Fibroblast of pulmonary artery (primary cell): ENCODE measurements around the gene OAF.

ENCODE experiments used
- DNase-seq: peaks from one replicate; pipeline ENCODE4 v3.0.0-alpha.2; 2010; ENCODE audit warnings: low read depth
- H3K4me3 ChIP-seq: replicated peaks from 2 replicates; pipeline ENCODE4 v1.5.1; 2011; ENCODE audit warnings: low read depth, mild to moderate bottlenecking, control low read depth, low read length, moderate library complexity
- CTCF ChIP-seq: IDR thresholded peaks from 2 replicates; pipeline ENCODE4 v1.5.1; 2011; ENCODE audit warnings: mild to moderate bottlenecking, control low read depth, low read length, inconsistent platforms; ENCODE audit errors: missing control alignments

OAF gene

DNA sequence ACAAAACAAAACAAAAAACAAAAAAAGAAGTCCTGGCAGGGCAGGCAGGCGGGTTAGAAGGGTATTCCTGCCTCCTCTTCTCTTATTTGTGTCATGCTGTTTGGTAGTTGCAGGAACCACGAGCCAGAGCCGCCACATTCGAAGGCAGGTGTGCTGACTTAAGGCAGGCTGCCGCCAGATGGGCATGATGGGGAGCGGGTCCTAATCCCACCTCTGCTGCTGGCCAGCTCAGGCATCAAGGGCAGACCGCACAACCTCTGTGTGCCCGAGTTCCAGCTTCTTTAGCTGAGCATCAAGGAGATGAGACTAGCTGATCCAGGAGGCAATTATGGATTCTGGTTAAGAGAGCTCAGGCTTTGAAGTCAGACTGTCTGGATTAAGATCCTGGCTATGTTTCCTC is 12.1 kb downstream of the OAF start:
- TF ChIP-seq CTCF: no peak
- no peak overlapping the region for H3K4me3 ChIP-seq
- no peak for DNase-seq

DNA sequence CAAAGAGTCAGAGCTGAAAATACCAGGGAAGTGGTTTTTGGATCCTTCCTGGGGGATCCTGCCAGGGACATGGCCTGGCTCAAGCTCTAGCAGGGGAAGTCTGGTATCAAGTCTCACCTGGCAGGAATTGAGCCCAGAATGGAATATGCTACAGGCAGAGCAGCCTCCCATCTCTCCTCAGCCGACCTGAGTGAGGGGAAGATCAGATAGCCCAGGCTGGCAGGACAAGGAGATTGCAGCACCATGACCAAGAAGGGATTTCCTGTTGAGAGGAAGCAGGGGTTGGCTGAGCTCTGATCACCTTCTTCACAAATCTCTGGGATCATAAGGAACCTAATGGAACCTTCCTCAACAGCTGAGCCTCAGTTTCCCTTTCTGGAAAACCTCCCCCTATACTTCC is 13.0 kb downstream of the OAF start:
- DNase-seq: no peak
- no peak for TF ChIP-seq CTCF
- no peak overlapping the region for H3K4me3 ChIP-seq

DNA sequence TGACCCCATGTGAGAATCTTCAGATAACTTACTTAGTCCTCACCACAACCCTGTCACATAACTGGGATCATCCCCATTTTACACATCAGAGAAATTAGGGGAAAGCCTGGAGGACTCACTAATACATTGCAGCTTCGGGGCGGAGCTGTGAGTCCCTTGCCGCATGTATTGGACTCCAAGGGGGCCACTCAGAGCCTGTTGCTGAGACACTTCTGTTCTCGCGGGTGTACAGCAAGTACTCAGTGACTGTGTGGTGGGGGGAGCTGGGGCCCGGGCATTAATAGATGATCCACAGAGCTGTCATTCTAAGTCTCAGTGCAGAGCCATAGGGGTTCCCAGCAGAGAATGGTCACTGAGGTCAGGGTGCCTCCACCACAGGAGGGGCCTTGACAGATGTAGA is 13.5 kb downstream of the OAF start:
- H3K4me3 ChIP-seq: no peak overlapping the region
- DNase-seq: no peak
- no peak for TF ChIP-seq CTCF

DNA sequence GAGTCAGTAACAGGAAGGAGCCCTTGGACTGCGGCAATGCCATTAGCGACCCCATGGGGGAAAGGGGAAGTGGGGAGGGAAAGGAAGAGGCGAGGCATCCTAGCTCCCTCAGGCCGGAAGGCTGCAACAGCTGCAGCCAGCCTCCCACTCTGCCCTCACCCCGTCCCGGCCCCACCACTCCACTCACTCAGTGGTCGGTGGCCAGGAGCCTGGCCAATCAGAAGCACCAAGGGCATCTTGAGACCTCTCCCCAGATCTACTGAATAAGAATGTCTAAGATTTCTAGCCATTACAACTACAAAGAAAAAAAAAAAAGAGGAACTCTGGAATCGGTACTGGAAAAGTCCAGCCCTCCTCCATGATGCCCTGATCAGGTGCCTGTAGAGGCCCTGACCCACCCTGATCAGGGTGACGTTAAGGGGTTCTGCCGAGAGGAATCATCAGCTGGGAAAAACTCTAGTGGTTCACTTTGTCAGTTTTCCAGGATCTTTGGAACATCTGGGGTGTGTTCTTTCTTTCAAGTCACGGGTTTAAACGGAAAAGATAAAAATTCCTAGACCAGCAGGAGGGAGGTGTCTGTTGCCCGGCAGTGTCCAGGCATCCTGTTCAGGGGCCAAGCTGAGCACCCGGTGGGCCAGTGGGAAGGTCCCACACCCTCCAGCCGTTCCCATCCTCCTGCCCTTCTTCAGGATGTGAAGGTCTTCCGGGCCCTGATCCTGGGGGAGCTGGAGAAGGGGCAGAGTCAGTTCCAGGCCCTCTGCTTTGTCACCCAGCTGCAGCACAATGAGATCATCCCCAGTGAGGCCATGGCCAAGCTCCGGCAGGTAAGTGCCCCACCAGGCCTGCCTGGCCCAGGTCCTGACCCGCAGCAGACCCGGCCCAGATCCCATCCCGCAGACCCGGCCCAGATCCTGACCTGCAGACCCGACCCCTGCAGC is 14.4 kb downstream of the OAF start:
- no peak for TF ChIP-seq CTCF
- H3K4me3 ChIP-seq: no peak overlapping the region
- no peak for DNase-seq

DNA sequence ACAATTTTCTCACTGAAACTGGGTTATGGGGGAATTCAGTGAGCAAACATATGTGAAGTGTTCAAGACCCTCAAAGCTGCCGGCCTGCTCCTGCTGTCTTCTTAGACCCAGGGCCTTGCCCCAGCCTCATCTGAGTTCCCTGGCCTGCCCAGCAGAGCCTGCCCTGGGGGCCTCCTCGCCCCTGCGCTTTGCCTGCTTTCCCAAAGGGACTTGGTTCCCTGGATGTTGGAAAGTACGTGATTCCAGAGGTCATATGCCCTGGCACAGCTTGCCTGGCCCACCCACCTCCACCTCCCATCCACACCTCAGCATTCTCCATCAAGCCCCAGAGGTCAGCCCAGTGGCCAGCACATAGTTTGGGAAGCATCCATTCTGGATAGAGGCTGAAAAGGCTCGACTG is 15.4 kb downstream of the OAF start:
- DNase-seq: no peak
- no peak overlapping the region for H3K4me3 ChIP-seq
- TF ChIP-seq CTCF: no peak

- no peak for TF ChIP-seq CTCF
- H3K4me3 ChIP-seq: no peak overlapping the region
- no peak for DNase-seq
These were observed 15.9 kb downstream of the OAF start for GRCh38 chr11:120226714-120227113.
